CD14-positive monocyte (primary cell): ENCODE measurements around the gene NXNL2. TPM values are rescaled to one million over a fixed set of nuclear protein-coding genes. Genes with fewer than 3 reads are reported as not detected.

Experiments
- DNase-seq, 3 donors: peaks; one replicate each; pipeline ENCODE4 v3.0.0-alpha.2; 2011 to 2022
- H2AFZ ChIP-seq: 2 replicates; pipeline ENCODE4 v1.6.0; 2012; ENCODE audit warnings: mild to moderate bottlenecking, low read depth, low read length, inconsistent platforms; ENCODE audit not compliant: insufficient read depth, poor library complexity, severe bottlenecking
- H3K27ac ChIP-seq, 2 donors: 1 replicate in 1 of 2; 2 replicates in 1 of 2; pipeline ENCODE4 v1.5.1; 2012 to 2013; ENCODE audit warnings: low read length in 2 of 2, control low read depth in 1 of 2, inconsistent platforms in 1 of 2, low read depth in 1 of 2, mild to moderate bottlenecking in 1 of 2
- H3K27me3 ChIP-seq, 2 donors: one replicate each; pipeline versions ENCODE4 v1.6.0 to v1.6.1; 2011 to 2013; ENCODE audit warnings: low read length in 2 of 2; ENCODE audit not compliant: control insufficient read depth in 2 of 2, insufficient read depth in 2 of 2
- H3K36me3 ChIP-seq, 2 donors: replicated peaks in 1 of 2; 1 replicate in 1 of 2; 2 replicates in 1 of 2; pipeline versions ENCODE4 v1.5.1 to v1.6.1; 2012 to 2013; ENCODE audit warnings: low read length in 2 of 2, control low read depth in 1 of 2, inconsistent platforms in 1 of 2, mild to moderate bottlenecking in 1 of 2; ENCODE audit not compliant: insufficient read depth in 2 of 2, control insufficient read depth in 1 of 2
- H3K4me1 ChIP-seq, 2 donors: 1 replicate in 1 of 2; 2 replicates in 1 of 2; pipeline versions ENCODE4 v1.5.1 to v1.6.1; 2012 to 2013; ENCODE audit warnings: low read length in 2 of 2, control low read depth in 1 of 2, inconsistent platforms in 1 of 2, mild to moderate bottlenecking in 1 of 2, moderate library complexity in 1 of 2; ENCODE audit not compliant: insufficient read depth in 2 of 2, control insufficient read depth in 1 of 2
- H3K4me2 ChIP-seq: replicated peaks from 2 replicates; pipeline ENCODE3; 2012; ENCODE audit warnings: low read length, moderate library complexity, mild to moderate bottlenecking; ENCODE audit not compliant: poor library complexity, severe bottlenecking; ENCODE audit errors: extremely low read depth
- H3K4me3 ChIP-seq, 3 experiments: fragments of 200-600 bp in 1 of 3; sonication (generic) in 1 of 3; replicated peaks in 1 of 3; 1 replicate in 2 of 3; 2 replicates in 1 of 3; pipeline ENCODE4 v1.5.1; 2011 to 2013; ENCODE audit warnings: low read length in 3 of 3, mild to moderate bottlenecking in 3 of 3, control low read depth in 2 of 3, low read depth in 2 of 3, inconsistent platforms in 1 of 3, moderate library complexity in 1 of 3
- H3K79me2 ChIP-seq: 2 replicates; pipeline ENCODE4 v1.6.0; 2012; ENCODE audit warnings: mild to moderate bottlenecking, control low read depth, inconsistent platforms, low read length, moderate library complexity; ENCODE audit not compliant: insufficient read depth
- H3K9ac ChIP-seq: 2 replicates; pipeline ENCODE4 v1.6.0; 2017; ENCODE audit warnings: low read length, mild to moderate bottlenecking; ENCODE audit not compliant: insufficient read depth, poor library complexity, severe bottlenecking
- H3K9me3 ChIP-seq, 2 donors: replicated peaks in 1 of 2; 1 replicate in 1 of 2; 2 replicates in 1 of 2; pipeline versions ENCODE4 v1.5.1 to v1.6.1; 2012 to 2013; ENCODE audit warnings: low read length in 2 of 2, control low read depth in 1 of 2; ENCODE audit not compliant: control insufficient read depth in 1 of 2, insufficient read depth in 1 of 2
- H4K20me1 ChIP-seq: 2 replicates; pipeline ENCODE4 v1.6.0; 2012; ENCODE audit warnings: mild to moderate bottlenecking, low read length, control low read depth, moderate library complexity; ENCODE audit not compliant: insufficient read depth
- H3K27ac Mint-ChIP-seq, 7 donors: one replicate each; pipeline ENCODE4 v1.8.0; 2020; ENCODE audit warnings: mild to moderate bottlenecking in 7 of 7, mixed read lengths in 7 of 7, moderate library complexity in 6 of 7, inconsistent platforms in 2 of 7
- H3K27me3 Mint-ChIP-seq, 3 donors: one replicate each; pipeline ENCODE4 v1.8.0; 2021 to 2022; ENCODE audit warnings: low read depth in 3 of 3, mild to moderate bottlenecking in 3 of 3, mixed read lengths in 3 of 3, moderate library complexity in 3 of 3, inconsistent platforms in 1 of 3
- H3K36me3 Mint-ChIP-seq, 2 donors: one replicate each; pipeline ENCODE4 v1.8.0; 2020; ENCODE audit warnings: mixed read lengths in 2 of 2, inconsistent platforms in 1 of 2, mild to moderate bottlenecking in 1 of 2
- H3K4me1 Mint-ChIP-seq: one replicate; pipeline ENCODE4 v1.8.0; 2020; ENCODE audit warnings: mild to moderate bottlenecking, mixed read lengths
- H3K4me3 Mint-ChIP-seq, 2 donors: one replicate each; pipeline ENCODE4 v1.8.0; 2020; ENCODE audit warnings: mild to moderate bottlenecking in 2 of 2, mixed read lengths in 2 of 2, moderate library complexity in 1 of 2
- H3K9me3 Mint-ChIP-seq, 7 donors: one replicate each; pipeline ENCODE4 v1.8.0; 2020 to 2022; ENCODE audit warnings: mixed read lengths in 7 of 7, mild to moderate bottlenecking in 6 of 7, moderate library complexity in 6 of 7, inconsistent platforms in 2 of 7
- CTCF ChIP-seq: fragments of 200-600 bp; IDR thresholded peaks from one replicate; pipeline ENCODE4 v1.8.0; 2022; ENCODE audit warnings: antibody characterized with exemption, mild to moderate bottlenecking
- WGBS: methylation state at CpG from one replicate; pipeline ENCODE4 v1.1.5; 2013; ENCODE audit warnings: missing lambda C conversion rate; ENCODE audit not compliant: insufficient coverage; 5-methylcytosine and 5-hydroxymethylcytosine counted together
- intact Hi-C, 2 donors: fragments of 100-400 bp; cut with micrococcal nuclease; formaldehyde crosslinking; loops; one replicate each; pipeline versions ENCODE4 v1.15.0 to v1.15.1; 2023
- polyA plus RNA-seq, 3 donors: library from polyadenylated mRNA; depleted of rRNA in 1 of 3; unstranded in 2 of 3; stranded (reverse) in 1 of 3; fragments of 300-500 nt in 2 of 3; fragments of >200 nt in 1 of 3; fragmentation: Illumina TruSeq in 2 of 3; gene quantifications; 1 replicate in 2 of 3; 2 replicates in 1 of 3; pipeline ENCODE4 v1.2.3, GENCODE V29; 2012 to 2021

Gene NXNL2
- polyA plus RNA-seq, 3 donors = not detected

GRCh38 chr9:88583901-88584596, 49.1 kb downstream of the NXNL2 start:
- Mint-ChIP-seq H3K9me3 (peaks cover 2 to 7% (median 5%) of the 10 kb centered on the region in 7 donors), H3K4me3 (peak overlapping the region in 1 of 2 donors; percentile 15), H3K36me3 (no peaks in the 10 kb centered on the region), H3K27ac (peak overlapping the region in 2 of 7 donors; percentile 14 to 42), H3K4me1 (peaks cover 16% of the 10 kb centered on the region), H3K27me3 (peaks cover 1 to 13% (median 2%) of the 10 kb centered on the region in 3 donors)
- Histone ChIP-seq H3K36me3 (no peaks in the 10 kb centered on the region), H3K9ac (no peak overlapping the region), H4K20me1 (no peaks in the 10 kb centered on the region), H3K9me3 (peaks cover 0 to 7% of the 10 kb centered on the region in 2 donors), H3K27me3 (no peaks in the 10 kb centered on the region), H3K4me2 (no peak overlapping the region), H3K79me2 (no peaks in the 10 kb centered on the region), H3K27ac (no peak overlapping the region), H3K4me1 (peaks cover 5% of the 10 kb centered on the region in 2 donors), H2AFZ (peak overlapping the region; percentile 10), H3K4me3 (no peak overlapping the region)
- WGBS = 37% methylated on average over 3 of the region's 8 CpGs
- no peak for DNase-seq
- no peak for TF ChIP-seq CTCF
- intact Hi-C loops = no loop called here

- H3K27ac Mint-ChIP-seq = no peak overlapping the region
- intact Hi-C loops = no loop called here
- WGBS = 71% methylated on average over 1 of the region's 1 CpG
Observed at GRCh38 chr9:88585426-88585825, 50.4 kb downstream of the NXNL2 start.

More at GRCh38 chr9:88585426-88585825, 50.4 kb downstream of the NXNL2 start:
- Histone ChIP-seq H3K9ac (no peak overlapping the region), H3K27ac (no peak overlapping the region), H3K27me3 (no peaks in the 10 kb centered on the region), H3K36me3 (no peaks in the 10 kb centered on the region), H3K4me2 (no peak overlapping the region), H3K9me3 (peaks cover 0 to 7% of the 10 kb centered on the region in 2 donors), H2AFZ (no peak overlapping the region), H3K4me1 (peaks cover 5% of the 10 kb centered on the region in 2 donors), H4K20me1 (no peaks in the 10 kb centered on the region), H3K4me3 (no peak overlapping the region), H3K79me2 (no peaks in the 10 kb centered on the region)
- TF ChIP-seq CTCF = no peak
- H3K36me3 Mint-ChIP-seq = no peaks in the 10 kb centered on the region
- no peak overlapping the region for H3K4me3 Mint-ChIP-seq
- peaks cover 2 to 7% (median 5%) of the 10 kb centered on the region in 7 donors for H3K9me3 Mint-ChIP-seq
- no peak for DNase-seq
- H3K27me3 Mint-ChIP-seq = peaks cover 1 to 13% (median 2%) of the 10 kb centered on the region in 3 donors
- peaks cover 16% of the 10 kb centered on the region for H3K4me1 Mint-ChIP-seq
